Heart left ventricle (tissue), 13 donors: ENCODE data around the gene SEC61A1.

ENCODE experiments used
- CTCF ChIP-seq, 12 donors: fragments of 200-600 bp; sonication (generic) in 4 of 12; IDR thresholded peaks; one replicate each; pipeline versions ENCODE4 v1.5.0 to v1.8.0; 2018 to 2022; ENCODE audit warnings: antibody characterized with exemption in 12 of 12, mild to moderate bottlenecking in 5 of 12
- POLR2A ChIP-seq, 2 donors: fragments of 450-650 bp; IDR thresholded peaks; one replicate each; pipeline ENCODE4 v1.6.1; 2017; ENCODE audit warnings: antibody characterized with exemption in 2 of 2, mild to moderate bottlenecking in 2 of 2, moderate library complexity in 2 of 2
- donor health status: ischemic (EF 13 %, LVEDD 7.1; RV severe dilation, severe dysfunction).
- donor health status: DM: no; HTN: yes; CAD: no.
- donor health status: DM: no; HTN: no; CAD: no.
- donor health status: ischemic (EF 25% LVEDD 6.9; RV normal size, moderate dysfunction).
- donor health status: ischemic (EF 25% LVEDD 5.7; RV mildly dilated, moderate dysfunction).
- donor health status: ischemic (EF 35%, LVEDD 5.7; RV mildly dilated, moderate dysfunction).
- donor health status: nonischemic (EF 11% LVEDD 7.7; RV severe dilation, severe dysfunction).
- donor health status: DM: yes; HTN: yes; CAD: no.
- donor health status: PGD.
- donor health status: ischemic (EF 29% LVEDD 5.4; RV normal size, mild dysfunction).
- donor health status: nonischemic (EF 23%, LVEDD 6.1; RV moderate dilation, normal function).

GRCh38 chr3:128080323-128081080, 28.3 kb downstream of the SEC61A1 start:
- TF ChIP-seq CTCF (IDR thresholded peaks at IDR 0.05) (no peak), POLR2A (IDR thresholded peaks at IDR 0.05) (no peak)
